ENCODE results near the gene IQCC. TPM values are rescaled to one million over a fixed set of nuclear protein-coding genes. Genes with fewer than 3 reads are reported as not detected.

Gene IQCC
- total RNA-seq, 2 donors from 2014 or later, result 3.4 to 5.5 TPM

DNA sequence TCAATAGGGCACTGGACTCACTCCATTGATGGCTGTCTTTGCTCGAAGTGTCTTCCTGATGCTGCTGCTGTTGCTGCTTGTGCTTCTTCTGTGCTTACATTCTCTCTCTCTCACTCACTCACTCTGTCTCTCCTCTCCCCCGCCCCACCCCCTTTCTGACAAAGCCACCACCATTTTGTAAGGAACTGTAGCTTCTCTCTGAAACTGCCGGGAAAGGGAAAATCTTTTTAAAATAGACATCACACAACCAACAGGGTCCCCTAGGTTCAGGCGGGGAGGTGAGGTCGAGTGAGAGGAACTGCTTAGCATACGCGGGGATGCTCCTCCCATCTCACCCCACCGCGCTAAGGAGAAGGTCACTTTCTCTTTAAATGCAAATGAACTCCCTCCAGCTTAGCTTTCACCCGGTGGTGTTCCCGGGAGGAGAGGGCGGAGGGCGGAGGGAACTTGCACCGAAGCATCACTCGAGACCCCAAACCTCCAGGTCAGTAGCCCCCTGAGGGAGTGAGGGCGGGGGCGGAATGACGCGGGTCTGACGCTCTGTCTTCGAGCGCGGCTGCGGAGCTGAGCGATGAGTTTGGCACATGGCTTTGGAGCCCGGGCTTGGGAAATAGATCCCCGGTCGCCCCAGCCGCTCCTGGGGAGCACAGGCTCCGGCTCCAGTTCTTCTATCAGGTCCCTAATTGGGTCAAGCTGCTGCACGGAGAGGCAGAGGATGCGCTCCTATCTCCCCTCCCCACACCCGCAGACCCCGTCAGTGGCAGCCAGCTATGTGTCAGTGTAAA is 5.1 kb upstream of the IQCC start, which contains the start of gene CCDC28B:
Gene CCDC28B (plus strand): TSS at position 370 of the 785 bp plus-strand sequence. CDS start 1,341 bp downstream, outside the sequence.
- ATAC-seq (replicated peaks), result peak; percentile 51
- H3K27ac Mint-ChIP-seq, result peak within 1 kb of the TSS; percentile 88
- H3K9me3 Mint-ChIP-seq, result no peaks in the 10 kb centered on the region
- H3K27me3 Mint-ChIP-seq, result no peaks in the 10 kb centered on the region
- peak within 1 kb of the TSS; percentile 81 for H3K4me3 Mint-ChIP-seq
- peaks cover 21% of the 10 kb centered on the region for H3K4me1 Mint-ChIP-seq
- peaks cover 30% of the 10 kb centered on the region for H3K36me3 Mint-ChIP-seq (ENCODE audit: low read depth)

GRCh38 chr1:32201011-32201855 is 4.2 kb upstream of the IQCC start:
- no peaks in the 10 kb centered on the region for H3K9me3 Mint-ChIP-seq
- H3K36me3 Mint-ChIP-seq (ENCODE audit: low read depth), result peaks cover 22% of the 10 kb centered on the region
- H3K27ac Mint-ChIP-seq, result peak overlapping the region; percentile 88
- H3K4me1 Mint-ChIP-seq, result peaks cover 21% of the 10 kb centered on the region
- H3K4me3 Mint-ChIP-seq, result peak overlapping the region; percentile 81
- H3K27me3 Mint-ChIP-seq, result no peaks in the 10 kb centered on the region
- ATAC-seq (replicated peaks), result peak; percentile 63

- peaks cover 20% of the 10 kb centered on the region for H3K4me1 Mint-ChIP-seq
- ATAC-seq (replicated peaks), result no peak
Measured at GRCh38 chr1:32204943-32205361, 519 bp upstream of the IQCC start.

GRCh38 chr1:32208469-32208868 is 3.0 kb downstream of the IQCC start:
- Mint-ChIP-seq H3K27me3 (no peaks in the 10 kb centered on the region), H3K36me3 (ENCODE audit: low read depth) (no peaks in the 10 kb centered on the region), H3K9me3 (no peaks in the 10 kb centered on the region), H3K4me3 (no peak overlapping the region), H3K27ac (no peak overlapping the region), H3K4me1 (peaks cover 6% of the 10 kb centered on the region)
- ATAC-seq (replicated peaks), result no peak

More at GRCh38 chr1:32204943-32205361, 519 bp upstream of the IQCC start:
- Mint-ChIP-seq H3K4me3 (peak overlapping the region; percentile 88), H3K27ac (no peak overlapping the region), H3K27me3 (no peaks in the 10 kb centered on the region), H3K9me3 (no peaks in the 10 kb centered on the region), H3K36me3 (ENCODE audit: low read depth) (no peaks in the 10 kb centered on the region)

- Mint-ChIP-seq H3K4me1 (peaks cover 6% of the 10 kb centered on the region), H3K9me3 (no peaks in the 10 kb centered on the region), H3K4me3 (no peak within 1 kb of the TSS), H3K27ac (no peak within 1 kb of the TSS), H3K36me3 (ENCODE audit: low read depth) (no peaks in the 10 kb centered on the region), H3K27me3 (no peaks in the 10 kb centered on the region)
- ATAC-seq (replicated peaks), result no peak
Measured at GRCh38 chr1:32208891-32209328, 3.4 kb downstream of the IQCC start, which contains the start of gene DCDC2B. TSS of gene DCDC2B (plus strand) at chr1:32209089. CDS start at chr1:32209094, 5 bp downstream.

DNA sequence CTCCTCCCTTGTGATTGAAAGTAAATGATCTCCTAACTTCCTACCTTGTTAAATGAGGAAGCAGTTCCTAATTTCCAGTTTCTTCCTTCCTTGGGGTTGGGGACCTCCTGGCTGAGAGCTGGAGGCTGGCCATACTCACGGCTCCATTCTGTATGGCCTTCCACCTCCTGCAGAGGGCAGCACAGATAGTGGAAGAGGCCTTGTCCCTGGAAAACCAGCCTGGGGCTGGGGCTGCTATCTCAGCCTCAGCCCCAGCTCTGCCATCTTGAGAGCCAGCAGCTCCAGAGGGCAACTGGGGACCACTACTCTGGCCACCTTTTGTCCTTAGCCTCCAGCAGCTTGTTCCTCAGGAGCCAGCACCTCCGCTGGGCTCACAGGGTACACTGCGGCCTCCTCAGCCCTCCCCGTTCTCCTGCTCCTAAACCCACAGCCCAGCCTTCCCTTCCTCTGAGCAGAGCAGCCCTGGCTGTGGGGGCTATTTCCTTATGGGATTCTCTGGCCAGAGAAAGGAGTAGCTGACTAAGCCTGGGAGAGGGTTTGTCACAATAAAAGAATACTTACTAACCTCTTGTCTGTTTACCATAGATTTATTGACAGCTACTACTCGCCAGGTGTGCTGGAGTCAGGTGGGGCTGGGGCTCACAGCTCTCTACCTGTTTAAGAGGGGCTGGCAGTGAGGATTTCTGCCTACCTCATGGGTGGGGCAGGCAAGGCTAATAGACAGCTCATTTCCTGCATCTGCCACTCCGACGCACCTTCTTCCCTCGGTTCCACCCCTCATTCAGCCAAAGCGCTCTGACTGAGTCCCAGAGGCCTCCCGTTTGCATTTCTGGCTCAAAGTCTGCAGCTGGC is 10.4 kb downstream of the IQCC start:
- no peak overlapping the region for H3K4me3 Mint-ChIP-seq
- no peaks in the 10 kb centered on the region for H3K27me3 Mint-ChIP-seq
- peaks cover 6% of the 10 kb centered on the region for H3K36me3 Mint-ChIP-seq (ENCODE audit: low read depth)
- no peaks in the 10 kb centered on the region for H3K9me3 Mint-ChIP-seq
- peaks cover 4% of the 10 kb centered on the region for H3K4me1 Mint-ChIP-seq
- ATAC-seq (replicated peaks), result peak; percentile 95
- H3K27ac Mint-ChIP-seq, result peak overlapping the region; percentile 32

DNA sequence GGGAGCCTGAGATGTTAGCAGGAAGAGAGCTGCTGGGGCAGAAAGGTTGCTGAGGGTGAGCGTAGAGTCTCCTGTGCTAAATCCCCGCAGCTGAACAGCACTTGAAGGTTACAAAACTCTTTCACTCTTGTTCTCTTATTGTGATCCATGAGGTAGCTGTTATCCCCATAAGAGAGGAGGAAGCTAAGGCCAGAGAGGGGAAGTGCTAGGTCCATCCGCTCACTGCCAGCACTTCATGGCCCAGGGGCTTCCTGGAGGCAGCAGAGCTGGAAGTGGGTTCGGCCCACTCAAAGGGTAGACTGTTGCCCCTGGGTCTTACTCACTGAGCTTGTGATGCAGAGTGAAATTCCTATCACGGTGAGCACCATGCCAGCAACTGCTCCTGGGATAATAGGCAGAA is 11.1 kb downstream of the IQCC start:
- no peak for ATAC-seq (replicated peaks)
- H3K9me3 Mint-ChIP-seq, result no peaks in the 10 kb centered on the region
- peak overlapping the region; percentile 32 for H3K27ac Mint-ChIP-seq
- peaks cover 7% of the 10 kb centered on the region for H3K4me1 Mint-ChIP-seq
- no peak overlapping the region for H3K4me3 Mint-ChIP-seq
- peaks cover 6% of the 10 kb centered on the region for H3K36me3 Mint-ChIP-seq (ENCODE audit: low read depth)
- no peaks in the 10 kb centered on the region for H3K27me3 Mint-ChIP-seq

DNA sequence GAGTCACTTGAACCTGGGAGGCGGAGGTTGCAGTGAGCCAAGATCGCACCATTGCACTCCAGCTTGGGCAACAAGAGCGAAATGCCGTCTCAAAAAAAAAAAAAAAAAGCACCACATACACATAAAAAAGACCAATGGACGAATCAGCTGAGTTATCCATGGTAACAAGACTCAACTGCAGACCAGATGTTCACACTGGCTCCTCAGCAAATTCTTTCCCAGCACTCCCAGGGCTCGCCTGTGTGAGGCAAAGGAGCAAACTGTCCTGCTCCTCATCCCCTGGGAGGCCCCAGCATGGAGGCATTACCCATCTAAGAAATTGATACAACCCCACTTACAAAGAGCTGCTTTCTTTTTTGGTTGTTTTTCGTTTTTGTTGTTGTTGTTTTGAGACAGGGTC is 13.6 kb downstream of the IQCC start:
- Mint-ChIP-seq H3K27me3 (no peaks in the 10 kb centered on the region), H3K4me1 (peaks cover 12% of the 10 kb centered on the region), H3K9me3 (no peaks in the 10 kb centered on the region), H3K36me3 (ENCODE audit: low read depth) (peaks cover 27% of the 10 kb centered on the region), H3K4me3 (no peak overlapping the region), H3K27ac (no peak overlapping the region)
- ATAC-seq (replicated peaks), result no peak

- Mint-ChIP-seq H3K27ac (peak overlapping the region; percentile 97), H3K4me1 (peaks cover 16% of the 10 kb centered on the region), H3K4me3 (peak overlapping the region; percentile 92), H3K9me3 (no peaks in the 10 kb centered on the region), H3K36me3 (ENCODE audit: low read depth) (peaks cover 46% of the 10 kb centered on the region), H3K27me3 (no peaks in the 10 kb centered on the region)
- ATAC-seq (replicated peaks), result no peak
Measured at GRCh38 chr1:32220746-32221580, 15.5 kb downstream of the IQCC start.

DNA sequence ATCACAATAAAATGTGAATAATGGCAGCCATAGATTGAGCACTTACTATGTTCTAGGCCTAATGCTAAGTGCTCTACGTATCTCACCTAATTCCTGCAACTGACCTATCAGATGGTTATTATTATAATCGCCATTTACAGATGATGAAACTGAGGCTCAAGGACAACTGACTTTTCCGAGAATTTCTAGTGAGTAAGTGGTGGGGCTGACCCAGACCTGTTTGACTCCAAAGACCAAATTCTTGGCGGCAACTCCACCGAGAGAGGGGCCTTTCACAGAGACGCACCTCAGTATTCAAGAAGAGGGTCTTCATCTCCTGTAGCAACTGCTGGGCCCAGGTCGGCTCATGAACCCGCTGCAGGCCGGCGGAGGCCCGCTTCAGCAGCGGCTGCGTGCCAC is 16.1 kb downstream of the IQCC start:
- no peaks in the 10 kb centered on the region for H3K27me3 Mint-ChIP-seq
- peaks cover 16% of the 10 kb centered on the region for H3K4me1 Mint-ChIP-seq
- H3K4me3 Mint-ChIP-seq, result peak overlapping the region; percentile 92
- peak overlapping the region; percentile 97 for H3K27ac Mint-ChIP-seq
- ATAC-seq (replicated peaks), result no peak
- H3K36me3 Mint-ChIP-seq (ENCODE audit: low read depth), result peaks cover 53% of the 10 kb centered on the region
- H3K9me3 Mint-ChIP-seq, result no peaks in the 10 kb centered on the region

DNA sequence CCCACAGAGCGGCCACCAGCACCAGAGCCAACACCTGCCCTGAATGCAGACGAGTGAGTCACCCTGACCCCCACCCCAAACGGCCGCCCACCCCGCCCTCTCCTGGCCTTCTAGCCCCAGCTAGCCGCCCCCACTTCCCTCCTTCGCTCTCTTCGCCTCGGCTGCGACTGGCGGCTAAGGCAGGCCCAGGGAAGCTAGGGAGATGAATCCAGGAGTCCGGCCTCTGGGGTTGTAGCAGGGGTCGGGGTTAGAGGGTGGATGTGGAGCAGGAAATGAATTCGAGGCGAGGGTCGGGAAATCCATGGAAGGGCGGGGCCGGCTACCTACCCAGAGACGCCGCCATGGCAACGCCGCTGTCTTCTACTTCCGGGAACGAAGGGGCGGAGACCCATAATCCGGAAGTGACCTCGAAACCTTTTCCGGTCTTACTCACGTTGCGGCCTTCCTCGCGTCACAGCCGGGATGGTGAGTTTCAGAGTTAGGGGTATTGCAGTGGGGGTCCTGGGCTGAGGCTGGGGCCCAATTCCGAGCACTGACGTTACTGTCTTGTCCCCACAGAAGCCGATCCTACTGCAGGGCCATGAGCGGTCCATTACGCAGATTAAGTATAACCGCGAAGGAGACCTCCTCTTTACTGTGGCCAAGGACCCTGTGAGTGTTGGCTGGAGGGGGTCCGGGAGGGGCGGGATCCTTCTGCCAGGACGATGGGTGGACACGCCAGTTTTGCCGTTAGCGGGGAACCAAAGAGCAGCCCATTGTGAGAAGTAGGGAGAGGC is 16.7 kb downstream of the IQCC start, which contains the start of the genes EIF3I and TMEM234:
Gene EIF3I (plus strand): TSS at position 428 of the 776 bp plus-strand sequence. CDS start 35 bp downstream, at position 463.
Gene TMEM234 (minus strand): TSS at position 374 of the 776 bp plus-strand sequence. CDS start 31 bp downstream, at position 343.
- Mint-ChIP-seq H3K4me1 (peaks cover 16% of the 10 kb centered on the region), H3K4me3 (peak within 1 kb of the TSS; percentile 92), H3K36me3 (ENCODE audit: low read depth) (peaks cover 58% of the 10 kb centered on the region), H3K27me3 (no peaks in the 10 kb centered on the region), H3K27ac (peak within 1 kb of the TSS; percentile 97), H3K9me3 (no peaks in the 10 kb centered on the region)
- ATAC-seq (replicated peaks), result peak; percentile 99

DNA sequence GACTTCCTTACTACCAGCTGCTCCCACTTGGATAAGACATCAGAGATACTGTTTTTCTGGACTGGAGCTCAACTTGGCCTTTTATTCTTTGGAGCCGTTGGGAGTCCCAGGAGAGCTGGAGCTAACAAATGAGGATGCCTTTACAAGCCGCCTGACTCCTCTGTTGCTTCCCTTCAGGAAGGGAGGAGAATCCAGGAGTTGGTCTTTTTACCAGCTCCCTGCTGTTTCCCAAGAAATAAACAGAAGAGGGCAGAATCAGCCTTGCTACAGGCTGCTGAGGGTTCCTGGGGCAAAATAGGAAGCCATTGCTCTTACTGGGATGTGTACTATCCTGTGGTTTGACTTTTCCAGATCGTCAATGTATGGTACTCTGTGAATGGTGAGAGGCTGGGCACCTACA is 18.2 kb downstream of the IQCC start:
- H3K4me1 Mint-ChIP-seq, result peaks cover 23% of the 10 kb centered on the region
- peak overlapping the region; percentile 97 for H3K27ac Mint-ChIP-seq
- H3K4me3 Mint-ChIP-seq, result peak overlapping the region; percentile 92
- no peak for ATAC-seq (replicated peaks)
- H3K36me3 Mint-ChIP-seq (ENCODE audit: low read depth), result peaks cover 67% of the 10 kb centered on the region
- no peaks in the 10 kb centered on the region for H3K9me3 Mint-ChIP-seq
- no peaks in the 10 kb centered on the region for H3K27me3 Mint-ChIP-seq

Data from activated T-helper 17 cell treated with anti-CD3 and anti-CD28 coated beads, Interleukin-2, amount 50 U/mL, for 72 hours (primary cell).